Thymus (tissue), 11 donors: ENCODE results near the gene SLC2A8. TPM values are rescaled to one million over a fixed set of nuclear protein-coding genes. Genes with fewer than 3 reads are reported as not detected.

Source experiments
- DNase-seq, 9 donors: peaks; one replicate each; pipeline ENCODE4 v3.0.0-alpha.2; 2013; ENCODE audit warnings: low spot score in 9 of 9, low read depth in 6 of 9, missing footprints in 1 of 9
- H3K27ac ChIP-seq, 2 donors: one replicate each; pipeline ENCODE4 v1.5.1; 2013; ENCODE audit warnings: control low read depth in 1 of 2, low read depth in 1 of 2, low read length in 1 of 2, mild to moderate bottlenecking in 1 of 2, moderate library complexity in 1 of 2
- H3K27me3 ChIP-seq, 2 donors: one replicate each; pipeline ENCODE4 v1.5.1; 2013; ENCODE audit warnings: low read length in 1 of 2; ENCODE audit not compliant: control insufficient read depth in 2 of 2, insufficient read depth in 1 of 2
- H3K36me3 ChIP-seq, 2 donors: one replicate each; pipeline ENCODE4 v1.5.1; 2013; ENCODE audit warnings: low read length in 1 of 2, mild to moderate bottlenecking in 1 of 2, moderate library complexity in 1 of 2; ENCODE audit not compliant: control insufficient read depth in 2 of 2, insufficient read depth in 2 of 2
- H3K4me1 ChIP-seq, 2 donors: one replicate each; pipeline ENCODE4 v1.5.1; 2013; ENCODE audit warnings: low read length in 2 of 2; ENCODE audit not compliant: control insufficient read depth in 2 of 2, insufficient read depth in 2 of 2
- H3K4me3 ChIP-seq, 2 donors: one replicate each; pipeline ENCODE4 v1.5.1; 2013; ENCODE audit warnings: low read length in 2 of 2, control low read depth in 1 of 2, mild to moderate bottlenecking in 1 of 2
- H3K9me3 ChIP-seq, 2 donors: one replicate each; pipeline ENCODE4 v1.5.1; 2013; ENCODE audit warnings: low read length in 1 of 2, mild to moderate bottlenecking in 1 of 2; ENCODE audit not compliant: control insufficient read depth in 2 of 2, insufficient read depth in 1 of 2
- WGBS: extraction: QIAGEN DNeasy Blood & Tissue Kit; methylation state at CpG from one replicate; pipeline ENCODE4 v1.1.7; 2013; 5-methylcytosine and 5-hydroxymethylcytosine counted together
- polyA plus RNA-seq: library from polyadenylated mRNA; stranded (reverse); fragments of 200-250 nt; gene quantifications from one replicate; pipeline ENCODE4 v1.2.3, GENCODE V29; 2013
- total RNA-seq: library from RNA; stranded (reverse); fragments of 120-200 nt; gene quantifications from one replicate; pipeline ENCODE4 v1.2.4, GENCODE V29; 2013
- donor health status: healthy.

SLC2A8 gene
- total and polyA plus RNA-seq, 2 donors = 3.6 to 7.8 TPM

GRCh38 chr9:127455324-127455992 is 58.5 kb downstream of the SLC2A8 start:
- no peaks in the 10 kb centered on the region for H3K27me3 ChIP-seq
- H3K4me1 ChIP-seq = peaks cover 7 to 21% of the 10 kb centered on the region in 2 donors
- H3K27ac ChIP-seq = no peak overlapping the region
- H3K4me3 ChIP-seq = no peak overlapping the region
- H3K36me3 ChIP-seq = peaks cover 2 to 10% of the 10 kb centered on the region in 2 donors
- DNase-seq = peak in 2 of 9 donors; percentile 42 to 44
- no peaks in the 10 kb centered on the region for H3K9me3 ChIP-seq
- 62% methylated on average over 6 of the region's 6 CpGs for WGBS

- no peak overlapping the region for H3K4me3 ChIP-seq
- peaks cover 14 to 16% of the 10 kb centered on the region in 2 donors for H3K36me3 ChIP-seq
- 91% methylated on average over 17 of the region's 17 CpGs for WGBS
- peaks cover 3 to 11% of the 10 kb centered on the region in 2 donors for H3K4me1 ChIP-seq
- no peaks in the 10 kb centered on the region for H3K9me3 ChIP-seq
- no peaks in the 10 kb centered on the region for H3K27me3 ChIP-seq
- no peak overlapping the region for H3K27ac ChIP-seq
- no peak for DNase-seq
These were observed 60.4 kb downstream of the SLC2A8 start for GRCh38 chr9:127457191-127457878.

Other genes starting within 250 kb of the SLC2A8 start
- gene GARNL3, start 132.4 kb upstream of the SLC2A8 start, total RNA-seq = 2.2 TPM
- gene GARNL3, start 132.4 kb upstream of the SLC2A8 start, polyA plus RNA-seq = 1.5 TPM
- gene ZNF79, start 27.2 kb downstream of the SLC2A8 start, total RNA-seq = 8.8 TPM
- gene ZNF79, start 27.2 kb downstream of the SLC2A8 start, polyA plus RNA-seq = 3.3 TPM
- 2,447 TPM for gene RPL12, start 54.2 kb downstream of the SLC2A8 start, total RNA-seq
- 3,757 TPM for gene RPL12, start 54.2 kb downstream of the SLC2A8 start, polyA plus RNA-seq
- gene LRSAM1, start 54.3 kb downstream of the SLC2A8 start, total RNA-seq = 4.1 TPM
- 24.1 TPM for gene LRSAM1, start 54.3 kb downstream of the SLC2A8 start, polyA plus RNA-seq
- 2.7 TPM for gene STXBP1, start 215.1 kb downstream of the SLC2A8 start, total RNA-seq
- gene STXBP1, start 215.1 kb downstream of the SLC2A8 start, polyA plus RNA-seq = 10.2 TPM